Left lung (tissue), 10 donors: ENCODE results near the gene HMGB1. TPM values are rescaled to one million over a fixed set of nuclear protein-coding genes. Genes with fewer than 3 reads are reported as not detected.
A peak's percentile ranks its signal among the peaks of the same experiment; 100 is the strongest.

Source experiments
- ATAC-seq: fragments of 200-7000 bp; cut with Tn5 transposase; one replicate; pipeline ENCODE4 v1.9.1; 2020; ENCODE audit warnings: moderate library complexity
- DNase-seq, 4 donors: peaks; one replicate each; pipeline ENCODE4 v3.0.0-alpha.2; 2013 to 2020
- H3K27ac ChIP-seq, 2 donors: fragments of 200-600 bp; sonication (generic) in 1 of 2; one replicate each; pipeline versions ENCODE4 v1.5.0 to v1.8.0; 2020 to 2021
- H3K27me3 ChIP-seq, 2 donors: fragments of 200-600 bp; sonication (generic) in 1 of 2; one replicate each; pipeline versions ENCODE4 v1.5.0 to v1.8.0; 2020 to 2021
- H3K36me3 ChIP-seq, 2 donors: fragments of 200-600 bp; sonication (generic) in 1 of 2; one replicate each; pipeline versions ENCODE4 v1.5.0 to v1.8.0; 2020 to 2021
- H3K4me1 ChIP-seq, 2 donors: fragments of 200-600 bp; one replicate each; pipeline ENCODE4 v1.8.0; 2021
- H3K4me3 ChIP-seq, 2 donors: fragments of 200-600 bp; sonication (generic) in 1 of 2; one replicate each; pipeline versions ENCODE4 v1.5.0 to v1.8.0; 2020 to 2021; ENCODE audit warnings: mild to moderate bottlenecking in 1 of 2
- H3K9me3 ChIP-seq, 2 donors: fragments of 200-600 bp; sonication (generic) in 1 of 2; one replicate each; pipeline versions ENCODE4 v1.5.0 to v1.8.0; 2020 to 2021
- CTCF ChIP-seq, 2 donors: fragments of 200-600 bp; sonication (generic) in 1 of 2; IDR thresholded peaks; one replicate each; pipeline versions ENCODE4 v1.5.0 to v1.8.0; 2021; ENCODE audit warnings: antibody characterized with exemption in 2 of 2
- intact Hi-C, 2 donors: fragments of 100-400 bp; cut with DNase I; formaldehyde crosslinking; loops; one replicate each; pipeline versions ENCODE4 v1.11.2 to v1.14.2; 2022
- polyA plus RNA-seq, 6 donors: library from polyadenylated mRNA; unstranded; fragments of 120-200 nt; gene quantifications; one replicate each; pipeline ENCODE4 v1.2.1, GENCODE V29; 2013; ENCODE audit not compliant: insufficient read length in 6 of 6
- total RNA-seq, 2 donors: library from RNA; stranded (reverse); fragmentation: NEBNext Ultra II Directional; extraction: Animal tissue kit (Norgen Biotek cat#: 25700); gene quantifications; one replicate each; pipeline ENCODE4 v1.2.1, GENCODE V29; 2021
- donor health status: DM: no; HTN: yes; CAD: no.
- donor health status: DM: no; HTN: no; CAD: no.

The HMGB1 gene
- total and polyA plus RNA-seq, 8 donors = 249 to 976 (median 765) TPM

- no peak for TF ChIP-seq CTCF (IDR thresholded peaks at IDR 0.05)
- intact Hi-C loops = no loop called here
- no peak overlapping the region for H3K4me3 ChIP-seq
- DNase-seq (peak in 2 of 4 donors; percentile 39 to 41), ATAC-seq (peak; percentile 96)
- no peaks in the 10 kb centered on the region for H3K27me3 ChIP-seq
- H3K4me1 ChIP-seq = no peaks in the 10 kb centered on the region
- peak overlapping the region in 1 of 2 donors; percentile 39 for H3K27ac ChIP-seq
- no peaks in the 10 kb centered on the region for H3K9me3 ChIP-seq
- no peaks in the 10 kb centered on the region for H3K36me3 ChIP-seq
Measured at GRCh38 chr13:30480292-30480950, 14.7 kb upstream of the HMGB1 start.

GRCh38 chr13:30479883-30480219 lies 14.1 kb upstream of the HMGB1 start:
- Histone ChIP-seq H3K36me3 (no peaks in the 10 kb centered on the region), H3K27me3 (no peaks in the 10 kb centered on the region), H3K4me1 (no peaks in the 10 kb centered on the region), H3K4me3 (no peak overlapping the region), H3K27ac (no peak overlapping the region), H3K9me3 (no peaks in the 10 kb centered on the region)
- intact Hi-C loops = no loop called here
- DNase-seq (no peak), ATAC-seq (no peak)
- no peak for TF ChIP-seq CTCF (IDR thresholded peaks at IDR 0.05)

- intact Hi-C loops = no loop called here
Measured at GRCh38 chr13:30479154-30479882, 13.6 kb upstream of the HMGB1 start.

GRCh38 chr13:30477346-30478195 lies 11.8 kb upstream of the HMGB1 start:
- intact Hi-C loops = no loop called here
- ATAC-seq (no peak), DNase-seq (no peak)
- Histone ChIP-seq H3K4me3 (no peak overlapping the region), H3K27ac (no peak overlapping the region), H3K4me1 (no peaks in the 10 kb centered on the region), H3K9me3 (no peaks in the 10 kb centered on the region), H3K36me3 (no peaks in the 10 kb centered on the region), H3K27me3 (no peaks in the 10 kb centered on the region)
- TF ChIP-seq CTCF (IDR thresholded peaks at IDR 0.05) = no peak

More at GRCh38 chr13:30479154-30479882, 13.6 kb upstream of the HMGB1 start:
- TF ChIP-seq CTCF (IDR thresholded peaks at IDR 0.05) = no peak
- no peak overlapping the region for H3K27ac ChIP-seq
- H3K36me3 ChIP-seq = no peaks in the 10 kb centered on the region
- H3K27me3 ChIP-seq = no peaks in the 10 kb centered on the region
- ATAC-seq (no peak), DNase-seq (no peak)
- no peaks in the 10 kb centered on the region for H3K9me3 ChIP-seq
- no peaks in the 10 kb centered on the region for H3K4me1 ChIP-seq
- H3K4me3 ChIP-seq = no peak overlapping the region

- Histone ChIP-seq H3K4me1 (no peaks in the 10 kb centered on the region), H3K4me3 (no peak overlapping the region), H3K27ac (no peak overlapping the region), H3K9me3 (no peaks in the 10 kb centered on the region), H3K27me3 (no peaks in the 10 kb centered on the region), H3K36me3 (no peaks in the 10 kb centered on the region)
- intact Hi-C loops = no loop called here
- no peak for TF ChIP-seq CTCF (IDR thresholded peaks at IDR 0.05)
- no peak for DNase-seq
- ATAC-seq = no peak
Measured at GRCh38 chr13:30473675-30474074, 7.9 kb upstream of the HMGB1 start.
